HG03342 (cell line): Measurements from ENCODE around the gene HSPBAP1.
A peak's percentile ranks its signal among the peaks of the same experiment; 100 is the strongest.
"Not testable (repeated sequence)": the region's sequence is repeated elsewhere in the genome, so short reads cannot be mapped to it uniquely, and the experiment has no call there.

Experiments
- ATAC-seq: cut with Tn5 transposase; IDR thresholded peaks from one replicate; pipeline ENCODE4 v1.9.1; 2021; ENCODE audit warnings: mild to moderate bottlenecking, moderate library complexity; ENCODE audit not compliant: unreplicated experiment

The HSPBAP1 gene

GRCh38 chr3:122742234-122742633 lies 51.4 kb downstream of the HSPBAP1 start:
- no peak for ATAC-seq

- no peak for ATAC-seq
Measured at GRCh38 chr3:122739172-122739571, 54.5 kb downstream of the HSPBAP1 start.

- ATAC-seq, result not testable (repeated sequence)
Measured at GRCh38 chr3:122732682-122733525, 60.7 kb downstream of the HSPBAP1 start.

- ATAC-seq, result no peak
Measured at GRCh38 chr3:122730240-122730639, 63.4 kb downstream of the HSPBAP1 start.

- no peak for ATAC-seq
Measured at GRCh38 chr3:122728756-122729514, 64.7 kb downstream of the HSPBAP1 start.

- ATAC-seq, result no peak
Measured at GRCh38 chr3:122728186-122728585, 65.4 kb downstream of the HSPBAP1 start.

- no peak for ATAC-seq
Measured at GRCh38 chr3:122727766-122728165, 65.9 kb downstream of the HSPBAP1 start.

- ATAC-seq, result no peak
Measured at GRCh38 chr3:122727294-122727693, 66.3 kb downstream of the HSPBAP1 start.

GRCh38 chr3:122725106-122725505 lies 68.5 kb downstream of the HSPBAP1 start:
- ATAC-seq, result no peak

GRCh38 chr3:122719273-122719921 lies 74.2 kb downstream of the HSPBAP1 start:
- no peak for ATAC-seq

- no peak for ATAC-seq
Measured at GRCh38 chr3:122716667-122717066, 77.0 kb downstream of the HSPBAP1 start.

GRCh38 chr3:122714273-122714672 lies 79.4 kb downstream of the HSPBAP1 start:
- ATAC-seq, result no peak

GRCh38 chr3:122710616-122711251 lies 82.9 kb downstream of the HSPBAP1 start:
- ATAC-seq, result not testable (repeated sequence)

GRCh38 chr3:122705379-122705778 lies 88.3 kb downstream of the HSPBAP1 start:
- no peak for ATAC-seq

- ATAC-seq, result no peak
Measured at GRCh38 chr3:122700193-122700592, 93.4 kb downstream of the HSPBAP1 start.

GRCh38 chr3:122697952-122698620 lies 95.5 kb downstream of the HSPBAP1 start:
- peak; percentile 80 for ATAC-seq

GRCh38 chr3:122695927-122696561 lies 97.6 kb downstream of the HSPBAP1 start:
- ATAC-seq, result no peak

GRCh38 chr3:122694966-122695365 lies 98.7 kb downstream of the HSPBAP1 start:
- ATAC-seq, result no peak

- ATAC-seq, result no peak
Measured at GRCh38 chr3:122692674-122693073, 101.0 kb downstream of the HSPBAP1 start.

- ATAC-seq, result peak; percentile 59
Measured at GRCh38 chr3:122691195-122691594, 102.4 kb downstream of the HSPBAP1 start.
